Stimulated activated CD4-positive, alpha-beta T cell treated with anti-CD3 and anti-CD28 coated beads, TNF-alpha, amount 100 ng/mL, for 48 hours (primary cell): ENCODE measurements around the gene PILRB.
"Not testable (repeated sequence)": the region's sequence is repeated elsewhere in the genome, so short reads cannot be mapped to it uniquely, and the experiment has no call there.

ENCODE experiments used
- DNase-seq, 3 donors: peaks; one replicate each; pipeline ENCODE4 v3.0.0-alpha.2; 2020; ENCODE audit warnings: low read depth in 3 of 3

PILRB gene

DNA sequence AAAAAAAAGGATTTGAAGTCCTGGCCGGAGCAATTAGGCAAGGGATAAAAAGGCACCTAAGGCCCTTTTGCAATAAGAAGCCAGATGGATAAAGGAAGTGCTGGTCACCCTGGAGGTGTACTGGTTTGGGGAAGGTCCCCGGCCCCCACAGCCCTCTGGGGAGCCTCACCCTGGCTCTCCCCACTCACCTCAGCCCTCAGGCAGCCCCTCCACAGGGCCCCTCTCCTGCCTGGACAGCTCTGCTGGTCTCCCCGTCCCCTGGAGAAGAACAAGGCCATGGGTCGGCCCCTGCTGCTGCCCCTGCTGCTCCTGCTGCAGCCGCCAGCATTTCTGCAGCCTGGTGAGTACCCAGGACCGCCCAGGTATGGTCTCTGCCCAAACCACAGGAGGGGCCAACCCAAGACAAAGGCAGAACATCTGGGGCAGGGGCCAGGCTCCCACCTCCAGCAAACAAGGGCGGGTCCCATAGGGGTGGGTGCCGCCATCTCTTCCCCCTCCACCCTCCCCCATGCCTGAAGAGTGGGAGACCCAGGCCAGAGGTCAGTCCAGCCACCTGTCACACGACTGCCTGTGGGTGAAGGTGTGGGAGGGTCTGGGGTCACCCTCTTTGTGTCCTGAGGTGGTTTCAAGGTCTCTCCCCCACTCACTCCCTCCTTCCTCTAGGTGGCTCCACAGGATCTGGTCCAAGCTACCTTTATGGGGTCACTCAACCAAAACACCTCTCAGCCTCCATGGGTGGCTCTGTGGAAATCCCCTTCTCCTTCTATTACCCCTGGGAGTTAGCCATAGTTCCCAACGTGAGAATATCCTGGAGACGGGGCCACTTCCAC is at the start of gene PILRB:
TSS of gene PILRB (plus strand) at position 91 of the 830 bp plus-strand sequence. CDS start at position 277, 186 bp downstream.
- no peak for DNase-seq

DNA sequence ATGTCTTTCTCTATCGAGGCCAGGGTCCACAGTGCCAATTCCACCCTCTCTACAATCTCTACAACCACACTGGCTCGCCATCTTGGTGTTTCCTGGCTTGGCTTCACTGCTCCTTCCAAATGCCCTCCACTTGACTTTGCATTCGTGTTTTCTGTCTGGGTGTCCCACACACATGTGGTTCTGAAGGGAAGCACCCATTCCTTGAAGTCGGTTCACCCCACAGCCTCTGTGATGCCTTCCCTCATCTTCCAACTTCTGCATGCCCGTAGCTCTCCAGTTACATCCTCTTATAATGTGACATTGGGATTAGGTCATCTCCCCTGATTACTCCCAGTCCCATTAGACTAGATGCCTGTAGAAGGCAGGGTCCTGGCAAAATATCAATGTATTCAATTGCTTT is 39.6 kb upstream of the PILRB start:
- DNase-seq = not testable (repeated sequence)

DNA sequence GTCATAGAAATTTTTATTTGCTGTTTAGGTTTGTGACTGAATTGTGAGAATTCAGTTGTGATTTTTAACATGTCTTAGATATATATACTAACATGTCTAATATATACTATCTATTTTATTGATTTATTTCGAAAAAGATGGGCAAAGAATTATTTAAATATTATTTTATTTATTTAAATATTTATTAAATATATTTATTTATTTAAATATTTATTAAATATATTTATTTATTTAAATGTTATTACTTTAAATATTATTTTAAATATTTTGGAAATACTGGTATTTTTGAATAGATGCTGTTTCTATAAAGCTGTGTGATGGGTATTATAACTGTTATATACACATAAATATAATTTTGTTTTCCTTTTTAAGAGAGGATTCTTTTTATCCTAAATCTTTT is 36.3 kb upstream of the PILRB start:
- not testable (repeated sequence) for DNase-seq

DNA sequence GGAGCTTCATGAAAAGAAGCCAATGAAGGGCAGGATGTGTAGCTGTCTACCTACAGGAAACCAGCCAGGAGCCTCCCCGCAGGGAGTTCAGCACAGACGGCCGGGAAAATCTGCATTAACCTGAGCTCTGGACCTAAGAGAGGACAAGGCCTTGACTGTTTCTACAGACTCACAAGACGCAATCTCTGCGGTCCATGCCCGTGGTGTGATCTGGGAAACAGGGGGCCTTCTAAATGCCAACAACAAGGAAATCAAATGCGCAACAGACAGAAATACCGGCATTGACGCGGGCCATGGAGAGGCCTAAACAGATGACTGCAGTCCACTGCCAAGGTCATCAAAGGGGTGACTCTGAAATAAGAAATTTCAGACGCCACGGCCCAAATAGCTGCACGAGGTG is 33.7 kb upstream of the PILRB start:
- DNase-seq = not testable (repeated sequence)

DNA sequence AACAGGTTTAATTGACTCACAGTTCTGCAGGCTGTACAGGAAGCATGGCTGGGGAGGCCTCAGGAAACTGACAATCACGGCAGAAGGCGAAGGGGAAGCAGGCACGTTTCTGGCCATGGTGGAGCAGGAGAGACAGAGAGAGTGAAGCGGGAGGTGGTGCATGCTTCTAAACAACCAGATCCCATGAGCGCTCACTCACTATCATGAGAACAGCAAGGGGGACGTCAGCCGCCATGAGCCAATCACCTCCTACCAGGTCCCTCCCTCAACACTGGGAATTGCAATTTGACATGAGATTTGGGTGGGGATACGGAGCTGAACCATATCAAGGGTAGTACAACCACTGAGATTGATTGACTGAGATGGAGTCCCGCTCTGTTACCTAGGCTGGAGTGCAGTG is 32.2 kb upstream of the PILRB start:
- not testable (repeated sequence) for DNase-seq

DNA sequence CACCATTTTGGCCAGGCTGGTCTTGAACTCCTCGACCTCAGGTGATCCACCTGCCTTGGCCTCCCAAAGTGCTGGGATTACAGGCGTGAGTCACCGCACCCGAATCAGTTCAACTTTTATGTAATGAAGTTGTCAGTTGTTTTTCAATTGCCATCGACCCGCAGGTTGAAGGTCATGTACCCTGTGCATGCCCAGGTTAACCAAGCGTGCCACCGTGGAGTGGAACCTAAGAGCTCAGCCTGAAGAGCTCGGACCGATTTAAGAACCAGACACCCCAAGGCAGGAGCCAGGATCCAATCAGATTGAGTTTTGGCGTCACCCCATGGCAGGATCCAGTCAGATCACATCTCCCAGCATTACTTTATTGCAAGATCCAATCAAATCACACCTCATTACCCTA is 31.0 kb upstream of the PILRB start:
- DNase-seq = not testable (repeated sequence)

DNA sequence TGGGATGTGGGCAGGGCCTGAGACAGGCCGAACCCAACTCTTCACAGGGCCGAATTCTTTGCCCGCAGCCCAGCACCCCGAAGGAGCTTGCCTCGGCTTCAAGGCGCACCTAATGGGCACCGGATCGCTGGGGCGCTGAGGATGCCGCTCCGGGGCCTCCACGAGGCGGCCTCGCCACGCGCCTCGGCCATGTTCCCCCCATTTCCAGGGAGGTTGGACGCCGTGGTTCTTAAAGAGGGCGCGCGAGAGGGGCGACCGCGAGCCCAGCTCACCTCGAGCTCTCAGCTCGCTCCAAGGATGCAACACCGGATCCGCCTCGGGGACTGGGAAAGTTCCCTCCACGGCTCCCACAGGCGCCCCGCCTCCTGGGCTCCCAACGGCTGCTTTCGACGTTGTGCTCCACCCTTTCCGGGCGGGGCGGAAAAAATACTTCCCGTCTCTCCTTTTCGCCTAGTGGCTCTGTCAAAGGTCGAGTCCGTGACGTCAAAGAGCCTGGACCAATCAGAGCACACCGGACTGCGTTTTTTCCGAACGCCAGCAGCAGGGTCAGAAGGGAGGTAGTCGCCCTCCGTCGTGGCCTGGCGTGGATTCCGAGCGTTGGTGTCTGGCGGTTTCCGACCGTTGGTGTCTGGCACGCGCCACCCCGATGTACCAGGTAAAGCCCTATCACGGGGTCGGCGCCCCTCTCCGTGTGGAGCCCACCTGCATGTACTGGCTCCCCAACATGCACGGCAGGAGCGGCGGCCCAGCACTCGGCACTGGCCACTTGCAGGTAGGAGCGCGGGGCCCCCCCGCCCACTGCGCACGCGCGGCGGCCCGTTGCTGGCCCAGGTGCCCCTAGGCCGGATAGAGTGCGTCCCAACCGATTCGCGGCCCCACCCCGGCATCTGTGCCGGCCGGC is 22.1 kb upstream of the PILRB start:
- peak; percentile 67 to 81 (median 69) for DNase-seq

DNA sequence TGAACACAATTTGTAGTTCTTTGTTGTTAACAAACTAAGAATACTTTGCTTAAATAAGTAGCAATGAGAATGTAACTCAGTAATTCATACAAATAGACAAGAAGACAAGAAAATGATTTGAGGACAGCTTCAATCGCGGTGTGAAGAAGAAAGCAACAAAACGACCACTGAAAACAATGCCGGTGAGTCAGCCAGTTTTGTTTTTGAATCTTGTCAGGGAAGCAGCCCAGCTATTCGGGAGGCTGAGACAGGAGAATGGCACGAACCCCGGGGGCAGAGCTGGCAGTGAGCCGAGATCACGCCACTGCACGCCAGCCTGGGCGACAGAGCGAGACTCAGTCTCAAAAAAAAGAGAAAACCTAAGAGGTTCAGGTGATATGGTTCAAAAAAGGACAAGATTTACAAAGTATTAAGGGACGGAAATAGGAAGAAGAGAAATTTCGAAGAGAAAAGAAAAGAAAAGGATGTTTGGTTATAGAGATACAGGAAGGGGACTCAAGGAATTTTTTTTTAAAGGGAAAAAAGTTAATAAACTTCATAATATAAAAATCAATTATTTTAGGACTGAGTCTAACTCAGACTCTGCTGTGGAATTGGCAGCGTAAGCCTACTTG is 19.7 kb upstream of the PILRB start:
- DNase-seq = not testable (repeated sequence)

DNA sequence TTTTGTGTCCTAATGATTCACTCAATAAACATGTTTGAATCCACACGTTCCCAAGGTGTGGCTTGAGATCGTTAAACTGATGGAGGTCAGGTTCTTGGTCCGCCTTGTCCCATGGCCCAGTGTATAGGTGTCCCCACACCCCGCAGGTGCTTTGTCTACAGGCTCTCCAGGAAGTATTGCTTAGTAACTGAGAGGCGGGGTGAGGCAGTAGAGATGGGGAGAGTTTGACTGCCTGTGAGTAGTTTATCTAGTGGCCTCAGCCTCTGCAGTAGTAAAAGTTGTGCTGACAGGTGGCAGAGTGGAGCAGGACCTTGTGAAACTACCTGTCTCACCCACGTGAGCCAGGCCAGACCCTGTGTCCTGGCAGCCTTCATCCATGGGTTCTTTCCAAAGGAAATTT is 16.6 kb upstream of the PILRB start:
- DNase-seq = not testable (repeated sequence)

DNA sequence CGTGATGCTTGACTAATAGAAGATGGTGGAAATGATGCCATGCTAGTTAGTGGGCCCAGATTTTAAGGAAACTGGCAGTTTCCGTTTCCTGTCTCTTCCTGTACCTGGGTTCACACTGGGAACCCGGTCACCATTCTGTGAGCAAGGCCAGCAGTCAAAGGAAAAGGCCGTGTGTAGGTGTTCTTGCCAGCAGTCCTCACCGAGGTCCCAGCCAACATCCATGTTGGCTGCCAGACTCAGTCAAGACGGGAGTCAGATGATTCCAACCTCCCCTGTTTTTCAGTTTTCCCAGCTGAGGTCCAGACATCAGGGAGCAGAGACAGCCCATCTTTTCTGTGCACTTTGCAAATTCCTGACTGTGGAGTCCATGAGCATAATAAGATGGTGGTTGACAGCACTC is 15.2 kb upstream of the PILRB start:
- DNase-seq = no peak

DNA sequence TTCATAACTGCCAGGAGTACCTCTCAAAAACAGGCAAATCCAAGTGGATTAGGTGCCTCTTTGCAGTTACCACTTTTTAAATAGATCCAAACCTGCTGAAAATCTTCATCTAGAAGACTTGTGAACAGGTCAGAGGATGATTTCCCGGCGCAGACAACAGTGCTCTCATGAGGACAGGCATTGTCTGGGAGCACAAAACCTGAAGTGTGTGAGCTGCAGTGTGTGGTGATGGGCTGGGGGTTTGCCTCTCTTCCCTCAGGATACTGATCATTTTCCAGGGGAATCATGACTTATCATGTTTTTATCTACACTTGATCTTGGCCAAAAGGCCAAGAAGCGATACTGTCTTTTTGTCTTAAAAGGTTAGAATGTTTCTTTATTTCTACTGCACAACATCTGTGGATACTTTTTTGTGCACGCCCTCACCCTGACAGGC is 13.8 kb upstream of the PILRB start:
- not testable (repeated sequence) for DNase-seq

DNA sequence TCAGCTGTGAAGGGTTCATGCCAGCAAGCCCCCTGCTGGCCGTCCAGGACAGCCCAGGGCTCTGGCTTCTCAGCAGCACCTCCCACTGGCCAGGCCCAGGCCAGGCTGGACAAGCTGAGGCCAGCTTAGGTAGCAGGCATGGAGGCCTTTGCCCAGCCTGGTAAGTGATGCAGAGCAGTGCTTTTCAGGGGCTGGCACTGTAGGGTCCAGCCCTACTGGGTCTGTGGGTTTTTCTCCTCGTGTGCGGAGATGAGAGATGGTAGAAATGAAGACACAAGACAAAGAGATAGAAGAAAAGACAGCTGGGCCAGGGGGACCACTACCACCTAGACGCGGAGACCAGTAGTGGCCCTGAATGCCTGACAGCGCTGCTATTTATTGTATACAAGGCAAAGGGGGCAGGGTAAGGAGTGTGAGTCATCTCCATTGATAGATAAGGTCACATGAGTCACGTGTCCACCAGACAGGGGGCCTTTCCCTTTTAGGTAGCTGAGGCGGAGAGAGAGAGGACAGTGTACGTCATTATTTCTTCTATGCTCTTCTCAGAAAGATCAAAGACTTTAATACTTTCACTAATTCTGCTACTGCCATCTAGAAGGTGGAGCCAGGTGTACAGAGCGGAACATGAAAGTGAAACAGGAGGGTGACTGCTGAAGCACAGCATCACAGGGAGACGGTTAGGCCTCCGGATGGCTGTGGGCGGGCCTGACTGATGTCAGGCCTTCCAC is 13.2 kb upstream of the PILRB start:
- DNase-seq = peak; percentile 52 to 77 (median 65)

DNA sequence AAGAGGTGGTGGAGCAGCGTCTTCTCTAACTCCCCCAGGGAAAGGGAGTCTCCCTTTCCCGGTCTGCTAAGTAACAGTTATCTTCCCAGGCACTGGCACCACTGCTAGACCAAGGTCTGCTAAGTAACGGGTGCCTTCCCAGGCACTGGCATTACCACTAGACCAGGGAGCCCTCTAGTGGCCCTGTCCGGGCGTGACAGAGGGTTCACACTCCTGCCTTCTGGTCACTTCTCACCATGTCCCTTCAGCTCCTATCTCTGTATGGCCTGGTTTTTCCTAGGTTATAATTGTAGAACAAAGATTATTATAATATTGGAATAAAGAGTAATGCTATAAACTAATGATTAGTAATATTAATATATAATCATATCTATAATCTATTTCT is 12.6 kb upstream of the PILRB start:
- peak in 2 of 3 donors; percentile 41 to 48 for DNase-seq

DNA sequence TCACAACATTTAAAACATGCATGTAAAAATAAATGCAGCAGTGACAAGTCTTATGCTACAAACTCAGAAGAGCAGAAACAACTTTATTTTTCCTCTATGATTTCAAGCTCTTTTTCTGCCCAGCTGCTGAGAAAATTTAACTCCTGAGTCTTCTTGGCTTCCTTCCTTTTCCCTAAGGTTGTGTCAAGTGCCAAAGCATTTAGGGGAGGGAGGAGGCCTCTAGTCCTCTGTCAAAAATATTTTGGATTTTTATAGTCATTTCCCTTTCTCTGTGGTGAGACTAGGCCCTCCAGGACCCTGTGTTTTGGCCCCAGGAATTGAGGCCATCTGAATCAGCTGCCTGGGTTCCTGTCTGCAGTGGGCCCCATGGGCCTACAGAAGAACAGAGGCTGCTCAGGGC is 11.0 kb upstream of the PILRB start:
- DNase-seq = no peak

DNA sequence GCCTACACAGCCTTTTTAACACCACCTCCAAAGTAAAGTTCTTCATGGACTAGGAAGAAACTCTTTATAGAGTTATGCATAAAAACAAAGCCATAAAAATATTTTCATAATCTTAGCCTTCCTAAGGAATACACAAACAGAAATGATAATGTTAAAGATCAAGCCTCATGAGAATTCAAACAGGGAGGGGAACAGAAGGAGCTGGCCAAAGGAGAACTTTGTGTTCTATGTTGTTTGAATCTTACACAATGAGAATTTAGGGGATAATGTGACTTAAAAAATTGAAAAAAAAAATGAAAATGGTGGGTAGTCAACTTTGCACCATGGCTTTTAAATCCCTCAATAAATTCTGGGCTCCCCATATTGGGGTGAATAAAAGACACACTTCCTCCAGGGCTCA is 9.1 kb upstream of the PILRB start:
- DNase-seq = no peak

DNA sequence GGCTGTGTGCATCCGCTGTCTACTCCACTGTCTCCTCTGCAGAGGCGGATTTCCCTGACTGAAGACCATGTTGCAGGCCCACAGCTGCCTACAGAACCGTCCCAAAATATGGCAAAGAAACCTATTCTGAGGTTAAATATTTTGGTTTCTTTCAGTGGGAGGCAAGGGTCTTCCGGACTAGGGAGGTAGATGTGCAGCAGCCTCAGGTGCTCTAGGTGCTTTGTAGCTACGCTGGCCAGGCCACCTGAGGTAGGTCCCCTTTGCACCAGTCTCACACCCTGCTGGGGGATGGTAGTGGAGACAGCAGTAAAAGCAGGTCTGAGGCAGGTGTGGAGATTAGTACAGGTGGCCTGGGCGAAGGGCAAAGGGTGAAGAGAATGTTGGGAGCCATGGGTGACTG is 8.2 kb upstream of the PILRB start:
- DNase-seq = no peak

DNA sequence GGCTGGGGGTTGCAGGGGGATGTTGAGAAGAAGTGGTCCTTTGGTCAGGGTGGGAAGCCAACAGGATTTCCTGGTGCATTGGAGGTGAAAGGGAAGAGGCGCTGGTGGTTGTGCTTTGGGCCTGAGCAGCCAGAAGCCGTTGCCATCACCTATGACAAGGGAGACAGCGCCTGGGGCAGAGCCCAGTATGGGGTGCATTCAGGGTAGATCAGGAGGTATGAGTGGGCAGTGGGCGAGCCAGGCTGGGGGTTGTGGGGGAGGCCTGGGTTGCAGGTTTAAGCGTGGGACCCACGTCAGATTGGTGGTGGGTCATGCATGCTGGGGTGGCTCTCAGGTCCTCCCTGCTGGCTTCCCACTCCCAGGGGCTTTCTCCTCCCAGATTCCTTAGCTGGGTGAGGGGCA is 6.3 kb upstream of the PILRB start:
- no peak for DNase-seq

DNA sequence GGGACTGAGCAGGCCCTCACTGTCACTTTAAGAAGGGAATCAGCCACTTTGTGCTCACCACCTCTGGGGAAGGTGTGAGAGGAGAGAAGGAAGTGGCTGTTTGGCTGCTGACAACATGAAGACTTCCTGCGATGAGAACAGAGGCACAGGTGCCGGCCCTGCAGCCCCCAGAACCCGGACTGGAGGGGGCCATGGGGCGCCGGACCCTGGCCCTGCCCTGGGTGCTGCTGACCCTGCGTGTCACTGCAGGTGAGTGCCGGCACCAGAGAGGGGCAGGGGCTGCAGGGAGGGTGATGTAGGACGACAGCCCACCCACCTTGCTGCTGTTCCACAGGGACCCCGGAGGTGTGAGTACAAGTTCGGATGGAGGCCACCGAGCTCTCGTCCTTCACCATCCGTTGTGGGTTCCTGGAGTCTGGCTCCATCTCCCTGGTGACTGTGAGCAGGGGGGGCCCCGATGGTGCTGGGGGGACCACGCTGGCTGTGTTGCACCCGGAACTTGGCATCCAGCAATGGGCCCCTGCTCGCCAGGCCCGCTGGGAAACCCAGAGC is 5.6 kb upstream of the PILRB start:
- DNase-seq = not testable (repeated sequence)

DNA sequence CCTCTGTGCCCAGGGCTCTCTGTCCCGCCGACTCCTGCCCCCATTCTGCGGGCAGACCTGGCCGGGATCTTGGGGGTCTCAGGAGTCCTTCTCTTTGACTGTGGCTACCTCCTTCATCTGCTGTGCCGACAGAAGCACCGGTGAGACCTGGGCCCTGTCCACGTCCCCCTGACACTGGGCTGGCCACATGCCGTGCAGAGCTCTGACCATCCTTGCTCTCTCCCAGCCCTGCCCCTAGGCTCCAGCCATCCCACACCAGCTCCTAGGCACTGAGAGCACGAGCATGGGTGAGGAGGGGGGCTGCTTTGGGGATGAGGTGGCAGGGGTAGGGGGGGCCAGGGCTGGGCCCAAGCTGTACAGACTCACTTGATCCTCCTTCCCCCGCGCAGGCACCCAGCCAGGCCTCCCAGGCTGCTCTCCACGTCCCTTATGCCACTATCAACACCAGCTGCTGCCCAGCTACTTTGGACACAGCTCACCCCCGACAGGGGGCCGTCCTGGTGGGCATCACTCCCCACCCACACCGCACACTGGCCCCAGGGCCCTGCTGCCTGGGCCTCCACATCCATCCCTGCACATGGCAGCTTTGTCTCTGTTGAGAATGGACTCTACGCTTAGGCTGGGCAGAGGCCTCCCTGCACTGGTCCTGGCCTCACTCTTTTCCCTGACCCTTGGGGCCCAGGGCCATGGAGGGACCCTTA is 4.8 kb upstream of the PILRB start:
- no peak for DNase-seq

DNA sequence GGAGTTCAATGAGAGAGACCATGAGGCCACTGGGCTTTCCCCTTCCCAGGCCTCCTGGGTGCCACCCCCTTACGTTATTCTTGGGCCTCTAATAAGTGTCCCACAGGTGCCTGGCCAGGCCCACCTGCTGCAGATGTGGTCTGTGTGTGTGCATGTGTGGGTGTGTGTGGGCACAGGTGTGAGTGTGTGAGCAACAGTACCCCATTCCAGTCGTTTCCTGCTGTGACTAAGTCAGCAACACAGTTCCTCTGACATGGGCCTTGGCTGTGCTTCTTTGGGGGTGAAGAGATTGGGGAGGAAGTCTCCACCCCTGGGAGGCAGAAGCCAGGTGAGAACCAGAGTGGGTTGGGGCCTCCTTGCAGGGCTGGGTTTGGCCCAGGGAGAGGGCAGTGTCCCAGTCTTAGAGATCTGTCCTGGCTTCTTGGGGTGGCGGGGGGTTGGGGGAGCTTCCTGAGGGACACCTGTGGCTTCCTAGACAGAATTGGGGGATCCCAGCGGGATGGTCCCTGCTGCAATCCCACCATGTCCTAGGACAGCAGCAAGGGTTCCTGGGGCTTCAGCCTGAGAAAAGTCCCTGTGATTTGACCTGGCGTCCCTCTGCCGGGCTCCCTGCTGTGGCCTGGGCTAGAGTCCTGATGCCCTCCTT is 4.1 kb upstream of the PILRB start:
- DNase-seq = no peak
